IMR-90 (cell line): ENCODE measurements around the gene MGME1.

Experiments
- BHLHE40 ChIP-seq: fragments of 150-350 bp; IDR thresholded peaks from 2 replicates; pipeline ENCODE4 v1.6.1; 2016; ENCODE audit warnings: mild to moderate bottlenecking, low read depth, low read length
- CEBPB ChIP-seq: IDR thresholded peaks from 2 replicates; pipeline ENCODE4 v1.6.1; 2012; ENCODE audit warnings: low read depth, low read length, improper control_type of control experiment
- CTCF ChIP-seq: conservative IDR thresholded peaks from 2 replicates; pipeline ENCODE4 v1.5.1; 2012; ENCODE audit warnings: mild to moderate bottlenecking, low read depth, low read length, improper control_type of control experiment
- MAFK ChIP-seq: IDR thresholded peaks from 2 replicates; pipeline ENCODE4 v1.6.1; 2012; ENCODE audit warnings: low read depth, low read length, improper control_type of control experiment
- MXI1 ChIP-seq: IDR thresholded peaks from 2 replicates; pipeline ENCODE4 v1.6.1; 2012; ENCODE audit warnings: low read depth, mild to moderate bottlenecking, low read length, moderate library complexity, borderline replicate concordance
- NFE2L2 ChIP-seq: fragments of 150-350 bp; IDR thresholded peaks from 2 replicates; pipeline ENCODE4 v1.6.1; 2016; ENCODE audit warnings: low read depth, mild to moderate bottlenecking, low read length
- POLR2A ChIP-seq: IDR thresholded peaks from 2 replicates; pipeline ENCODE4 v1.6.1; 2012; ENCODE audit warnings: mild to moderate bottlenecking, low read depth, low read length
- RAD21 ChIP-seq: IDR thresholded peaks from 2 replicates; pipeline ENCODE4 v1.6.1; 2012; ENCODE audit warnings: low read length, improper control_type of control experiment
- RCOR1 ChIP-seq: IDR thresholded peaks from 2 replicates; pipeline ENCODE4 v1.6.1; 2012; ENCODE audit warnings: mild to moderate bottlenecking, low read length, improper control_type of control experiment; ENCODE audit not compliant: insufficient replicate concordance
- RFX5 ChIP-seq: IDR thresholded peaks from 2 replicates; pipeline ENCODE4 v1.8.0; 2012; ENCODE audit warnings: low read depth, mild to moderate bottlenecking, low read length, moderate library complexity
- SMC3 ChIP-seq: fragments of 150-350 bp; IDR thresholded peaks from 2 replicates; pipeline ENCODE4 v1.6.1; 2016; ENCODE audit warnings: low read depth, mild to moderate bottlenecking, antibody characterized with exemption, low read length, moderate library complexity
- USF2 ChIP-seq: fragments of 150-350 bp; IDR thresholded peaks from 2 replicates; pipeline ENCODE4 v1.6.1; 2017; ENCODE audit warnings: mild to moderate bottlenecking, antibody characterized with exemption, low read length, low read depth

DNA sequence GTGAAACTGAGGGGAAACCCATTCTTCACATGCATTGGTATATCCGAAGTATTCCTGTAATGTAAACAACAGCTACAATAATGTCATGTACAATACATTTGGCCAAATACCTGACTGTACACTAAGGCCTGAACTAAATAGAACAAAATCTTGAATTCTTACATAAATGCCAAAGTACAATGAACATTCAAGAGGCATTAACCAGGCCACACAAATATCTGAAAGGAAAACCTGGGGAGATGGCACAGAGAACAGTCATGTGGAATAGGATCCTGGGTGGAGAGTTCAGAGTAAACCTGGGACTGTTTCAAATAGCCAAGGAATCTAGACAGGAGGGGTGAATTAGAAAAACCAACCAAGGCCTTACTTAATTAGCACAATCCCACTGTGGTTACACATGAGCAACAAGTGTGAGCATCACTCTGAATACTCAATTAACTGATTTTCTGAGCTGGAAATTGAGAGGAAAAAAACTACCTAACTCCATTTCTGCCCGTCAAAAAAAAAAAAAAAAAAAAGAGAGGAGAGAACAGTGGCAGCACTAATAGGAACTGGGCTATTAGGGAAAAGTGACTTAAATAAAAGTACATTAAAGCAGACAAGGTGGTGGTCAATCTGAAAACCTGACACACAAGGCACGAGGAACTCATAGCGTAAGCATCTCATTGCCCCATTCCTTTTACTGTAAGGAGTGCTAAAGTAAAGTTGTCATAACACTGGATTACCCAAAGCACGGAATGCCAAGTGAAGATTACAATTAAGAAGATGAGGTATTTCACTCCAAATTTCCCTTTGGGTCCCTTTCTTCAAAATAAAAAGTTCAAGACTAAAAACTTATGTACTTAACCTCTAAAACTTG lies 11.1 kb upstream of the MGME1 start:
- TF ChIP-seq POLR2A (no peak), BHLHE40 (no peak), RFX5 (no peak), USF2 (no peak), CTCF (no peak), CEBPB (no peak), RAD21 (no peak), SMC3 (no peak), RCOR1 (no peak), NFE2L2 (no peak), MXI1 (no peak), MAFK (no peak)
